Vagina (tissue), 2 donors: ENCODE measurements around the gene GLDC.

Experiments used
- CTCF ChIP-seq, 3 experiments: fragments of 450-650 bp in 2 of 3; fragments of 200-600 bp in 1 of 3; sonication (generic) in 1 of 3; IDR thresholded peaks; one replicate each; pipeline ENCODE4 v1.5.1; 2017 to 2019; ENCODE audit warnings: antibody characterized with exemption in 3 of 3, mild to moderate bottlenecking in 2 of 3, moderate library complexity in 2 of 3
- POLR2AphosphoS5 ChIP-seq, 2 donors: sonication (generic); formaldehyde crosslinking; IDR thresholded peaks; one replicate each; pipeline ENCODE4 v1.9.0; 2017; ENCODE audit warnings: antibody characterized with exemption in 2 of 2, mild to moderate bottlenecking in 2 of 2, low read depth in 1 of 2; ENCODE audit not compliant: insufficient read depth in 1 of 2

- no peak for TF ChIP-seq CTCF (IDR thresholded peaks at IDR 0.05)
- TF ChIP-seq POLR2AphosphoS5 (IDR thresholded peaks at IDR 0.05; ENCODE audit: insufficient read depth in 1 of 2, low read depth in 1 of 2), result no peak
Observed at GRCh38 chr9:6672118-6672517, 26.6 kb upstream of the GLDC start.
